Measurements from ENCODE around the gene DUS4L. TPM values are rescaled to one million over a fixed set of nuclear protein-coding genes. Genes with fewer than 3 reads are reported as not detected.
A peak's percentile ranks its signal among the peaks of the same experiment; 100 is the strongest.

The DUS4L gene, protein sequence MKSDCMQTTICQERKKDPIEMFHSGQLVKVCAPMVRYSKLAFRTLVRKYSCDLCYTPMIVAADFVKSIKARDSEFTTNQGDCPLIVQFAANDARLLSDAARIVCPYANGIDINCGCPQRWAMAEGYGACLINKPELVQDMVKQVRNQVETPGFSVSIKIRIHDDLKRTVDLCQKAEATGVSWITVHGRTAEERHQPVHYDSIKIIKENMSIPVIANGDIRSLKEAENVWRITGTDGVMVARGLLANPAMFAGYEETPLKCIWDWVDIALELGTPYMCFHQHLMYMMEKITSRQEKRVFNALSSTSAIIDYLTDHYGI
- total RNA-seq (ENCODE audit: low replicate concordance): 10.1 and 12.4 TPM in 2 replicates
- long read RNA-seq, partial matches to known transcripts: 12 of 32 reads
- long read RNA-seq, other reads (novel, unspliced or antisense): 16 of 32 reads

DNA sequence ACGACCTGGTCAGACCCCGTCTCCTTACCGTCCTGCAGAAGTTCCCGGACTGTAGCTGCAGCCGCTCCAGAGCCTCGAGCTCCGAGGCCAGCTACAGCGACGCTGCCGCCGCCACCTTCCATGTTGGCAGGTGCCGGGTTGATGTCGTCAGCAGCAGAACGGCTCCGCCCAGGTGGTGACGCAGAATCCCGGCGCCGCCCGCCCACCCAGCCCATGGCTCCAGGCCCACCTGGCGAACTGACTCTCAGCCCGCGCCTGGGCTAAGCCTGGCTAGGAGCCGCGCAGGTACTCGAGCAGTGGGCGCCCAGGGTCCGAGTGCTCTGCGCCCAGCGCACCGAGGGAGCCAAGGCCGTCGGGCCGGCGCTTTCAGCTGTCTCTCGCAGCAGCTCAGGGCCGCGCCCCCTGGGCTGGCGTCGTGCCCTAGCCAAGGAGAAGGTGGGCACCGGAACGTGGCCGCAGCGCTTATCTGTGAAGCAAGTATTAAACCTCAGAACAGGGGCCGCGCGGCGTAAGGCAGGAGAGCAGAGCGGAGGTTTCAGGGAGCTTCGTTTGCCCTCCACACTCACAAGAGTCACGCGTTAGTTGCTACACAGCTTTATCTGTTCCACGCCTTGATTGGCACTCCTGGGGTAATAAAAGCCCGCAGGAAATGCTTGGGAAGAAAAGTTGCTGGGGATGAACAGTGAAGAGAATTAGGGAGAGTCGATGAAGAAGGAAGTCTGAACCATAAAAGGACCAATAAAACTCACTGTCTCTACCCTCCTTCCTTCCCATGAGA, at the start of gene DUS4L, which contains the start of gene COG5:
Gene DUS4L, plus strand, starts transcription at position 197 of the 778 bp plus-strand sequence. CDS start 3,100 bp downstream, outside the sequence.
Gene COG5, minus strand, starts transcription at position 146 of the 778 bp plus-strand sequence. Its CDS starts 24 bp downstream, at position 122.
- peak; percentile 86 for DNase-seq (ENCODE audit: extremely low spot score, unreplicated experiment)
- Mint-ChIP-seq H3K4me1 (ENCODE audit: unreplicated experiment) (peaks cover 29% of the 10 kb centered on the region), H3K36me3 (peaks cover 8% of the 10 kb centered on the region), H3K27me3 (no peaks in the 10 kb centered on the region), H3K27ac (peak within 1 kb of the TSS; percentile 96), H3K9me3 (no peaks in the 10 kb centered on the region), H3K4me3 (peak within 1 kb of the TSS; percentile 91)
- TF ChIP-seq, protein P1, sequence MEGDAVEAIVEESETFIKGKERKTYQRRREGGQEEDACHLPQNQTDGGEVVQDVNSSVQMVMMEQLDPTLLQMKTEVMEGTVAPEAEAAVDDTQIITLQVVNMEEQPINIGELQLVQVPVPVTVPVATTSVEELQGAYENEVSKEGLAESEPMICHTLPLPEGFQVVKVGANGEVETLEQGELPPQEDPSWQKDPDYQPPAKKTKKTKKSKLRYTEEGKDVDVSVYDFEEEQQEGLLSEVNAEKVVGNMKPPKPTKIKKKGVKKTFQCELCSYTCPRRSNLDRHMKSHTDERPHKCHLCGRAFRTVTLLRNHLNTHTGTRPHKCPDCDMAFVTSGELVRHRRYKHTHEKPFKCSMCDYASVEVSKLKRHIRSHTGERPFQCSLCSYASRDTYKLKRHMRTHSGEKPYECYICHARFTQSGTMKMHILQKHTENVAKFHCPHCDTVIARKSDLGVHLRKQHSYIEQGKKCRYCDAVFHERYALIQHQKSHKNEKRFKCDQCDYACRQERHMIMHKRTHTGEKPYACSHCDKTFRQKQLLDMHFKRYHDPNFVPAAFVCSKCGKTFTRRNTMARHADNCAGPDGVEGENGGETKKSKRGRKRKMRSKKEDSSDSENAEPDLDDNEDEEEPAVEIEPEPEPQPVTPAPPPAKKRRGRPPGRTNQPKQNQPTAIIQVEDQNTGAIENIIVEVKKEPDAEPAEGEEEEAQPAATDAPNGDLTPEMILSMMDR (conservative IDR thresholded peaks at IDR 0.05): no peak

DNA sequence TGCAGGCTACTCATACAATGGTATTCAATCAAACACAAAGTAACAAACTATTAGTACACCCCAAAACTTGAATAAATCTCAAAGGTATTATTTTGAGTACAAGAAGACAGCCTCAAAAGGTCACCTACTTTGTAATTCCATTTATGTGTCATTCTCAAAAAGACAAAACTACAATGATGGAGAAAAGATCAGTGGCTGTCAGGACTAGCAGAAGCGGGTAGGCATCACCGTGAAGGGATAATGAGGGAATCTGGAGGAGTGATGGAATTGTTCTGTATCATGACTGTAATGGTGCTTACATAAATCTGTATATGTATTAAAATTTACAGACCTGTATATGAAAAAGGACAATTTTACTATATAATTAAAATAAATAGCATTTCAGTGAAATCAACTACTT, 37.1 kb upstream of the DUS4L start:
- Mint-ChIP-seq H3K27ac (no peak overlapping the region), H3K4me3 (no peak overlapping the region), H3K4me1 (ENCODE audit: unreplicated experiment) (no peaks in the 10 kb centered on the region), H3K36me3 (peaks cover 25% of the 10 kb centered on the region), H3K27me3 (no peaks in the 10 kb centered on the region), H3K9me3 (no peaks in the 10 kb centered on the region)
- TF ChIP-seq, protein P1 (conservative IDR thresholded peaks at IDR 0.05): no peak
- DNase-seq (ENCODE audit: extremely low spot score, unreplicated experiment): no peak

DNA sequence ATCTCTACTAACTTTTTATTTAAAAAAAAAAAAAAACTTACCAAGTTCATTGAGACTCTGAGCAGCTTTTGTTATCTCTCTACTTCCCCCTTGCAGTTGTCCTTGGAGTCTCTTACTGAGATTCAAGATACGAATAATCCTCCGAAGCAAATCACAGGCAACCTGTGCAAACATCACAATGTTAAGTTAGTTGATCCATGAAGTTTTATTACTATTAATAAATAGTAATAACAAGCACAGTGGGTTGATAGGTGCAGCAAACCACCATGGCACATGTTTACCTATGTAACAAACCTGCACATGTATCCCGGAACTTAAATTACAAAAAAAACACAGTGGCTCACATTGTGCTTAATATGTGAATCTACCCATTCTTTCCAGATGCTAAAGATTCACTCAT, 36.6 kb upstream of the DUS4L start:
- H3K27ac Mint-ChIP-seq: no peak overlapping the region
- no peak for DNase-seq (ENCODE audit: extremely low spot score, unreplicated experiment)
- no peaks in the 10 kb centered on the region for H3K9me3 Mint-ChIP-seq
- H3K4me1 Mint-ChIP-seq (ENCODE audit: unreplicated experiment): no peaks in the 10 kb centered on the region
- TF ChIP-seq, protein P1 (conservative IDR thresholded peaks at IDR 0.05): no peak
- peaks cover 21% of the 10 kb centered on the region for H3K36me3 Mint-ChIP-seq
- no peaks in the 10 kb centered on the region for H3K27me3 Mint-ChIP-seq
- H3K4me3 Mint-ChIP-seq: no peak overlapping the region

GRCh38 chr7:107528461-107528860, 35.3 kb upstream of the DUS4L start:
- H3K4me3 Mint-ChIP-seq: no peak overlapping the region
- no peaks in the 10 kb centered on the region for H3K27me3 Mint-ChIP-seq
- no peak for DNase-seq (ENCODE audit: extremely low spot score, unreplicated experiment)
- H3K27ac Mint-ChIP-seq: no peak overlapping the region
- peaks cover 3% of the 10 kb centered on the region for H3K9me3 Mint-ChIP-seq
- peaks cover 21% of the 10 kb centered on the region for H3K36me3 Mint-ChIP-seq
- TF ChIP-seq, protein P1 (conservative IDR thresholded peaks at IDR 0.05): no peak
- H3K4me1 Mint-ChIP-seq (ENCODE audit: unreplicated experiment): no peaks in the 10 kb centered on the region

DNA sequence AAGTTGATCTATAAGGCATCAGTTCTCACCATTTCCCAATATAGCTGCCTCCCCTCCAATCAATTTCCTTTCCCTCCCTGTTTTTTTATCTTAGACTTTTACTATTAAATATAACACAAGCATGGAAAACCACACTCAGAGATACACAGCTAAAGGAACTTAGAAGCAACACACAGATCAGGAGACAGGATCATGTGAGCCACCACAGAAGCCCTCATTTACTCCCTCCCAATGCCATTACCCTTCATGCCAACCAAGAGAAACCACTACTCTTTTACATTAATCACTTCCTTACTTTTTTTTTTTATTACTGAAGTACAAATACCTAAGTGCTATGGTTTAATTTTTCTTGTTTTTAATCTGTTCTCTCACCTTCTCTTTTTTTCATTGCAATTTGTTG, 33.0 kb upstream of the DUS4L start:
- TF ChIP-seq, protein P1 (conservative IDR thresholded peaks at IDR 0.05): no peak
- no peak overlapping the region for H3K4me3 Mint-ChIP-seq
- H3K27ac Mint-ChIP-seq: no peak overlapping the region
- peaks cover 14% of the 10 kb centered on the region for H3K9me3 Mint-ChIP-seq
- DNase-seq (ENCODE audit: extremely low spot score, unreplicated experiment): no peak
- H3K4me1 Mint-ChIP-seq (ENCODE audit: unreplicated experiment): no peaks in the 10 kb centered on the region
- peaks cover 32% of the 10 kb centered on the region for H3K36me3 Mint-ChIP-seq
- no peaks in the 10 kb centered on the region for H3K27me3 Mint-ChIP-seq
